Measurements from ENCODE around the gene GRK6.

- TF ChIP-seq CTCF (IDR thresholded peaks at IDR 0.05) = no peak
- no peak for TF ChIP-seq POLR2A (IDR thresholded peaks at IDR 0.05)
Observed at GRCh38 chr5:177427919-177428573, 1.6 kb downstream of the GRK6 start.
